Rectal smooth muscle tissue (tissue), 1 donor: Measurements from ENCODE around the gene CARD6.
A peak's percentile ranks its signal among the peaks of the same experiment; 100 is the strongest.

Experiments
- H3K27ac ChIP-seq: one replicate; pipeline ENCODE4 v1.7.0; 2013; ENCODE audit warnings: low read depth, low read length, inconsistent platforms
- H3K27me3 ChIP-seq: one replicate; pipeline ENCODE4 v1.7.0; 2013; ENCODE audit warnings: low read length; ENCODE audit not compliant: control insufficient read depth, insufficient read depth
- H3K36me3 ChIP-seq: one replicate; pipeline ENCODE4 v1.7.0; 2013; ENCODE audit warnings: low read length; ENCODE audit not compliant: control insufficient read depth, insufficient read depth
- H3K4me1 ChIP-seq: one replicate; pipeline ENCODE4 v1.7.0; 2013; ENCODE audit warnings: low read length; ENCODE audit not compliant: control insufficient read depth, insufficient read depth
- H3K4me3 ChIP-seq: one replicate; pipeline ENCODE4 v1.7.0; 2013; ENCODE audit warnings: low read length
- H3K9ac ChIP-seq: one replicate; pipeline ENCODE4 v1.7.0; 2013; ENCODE audit warnings: low read length

The CARD6 gene

DNA sequence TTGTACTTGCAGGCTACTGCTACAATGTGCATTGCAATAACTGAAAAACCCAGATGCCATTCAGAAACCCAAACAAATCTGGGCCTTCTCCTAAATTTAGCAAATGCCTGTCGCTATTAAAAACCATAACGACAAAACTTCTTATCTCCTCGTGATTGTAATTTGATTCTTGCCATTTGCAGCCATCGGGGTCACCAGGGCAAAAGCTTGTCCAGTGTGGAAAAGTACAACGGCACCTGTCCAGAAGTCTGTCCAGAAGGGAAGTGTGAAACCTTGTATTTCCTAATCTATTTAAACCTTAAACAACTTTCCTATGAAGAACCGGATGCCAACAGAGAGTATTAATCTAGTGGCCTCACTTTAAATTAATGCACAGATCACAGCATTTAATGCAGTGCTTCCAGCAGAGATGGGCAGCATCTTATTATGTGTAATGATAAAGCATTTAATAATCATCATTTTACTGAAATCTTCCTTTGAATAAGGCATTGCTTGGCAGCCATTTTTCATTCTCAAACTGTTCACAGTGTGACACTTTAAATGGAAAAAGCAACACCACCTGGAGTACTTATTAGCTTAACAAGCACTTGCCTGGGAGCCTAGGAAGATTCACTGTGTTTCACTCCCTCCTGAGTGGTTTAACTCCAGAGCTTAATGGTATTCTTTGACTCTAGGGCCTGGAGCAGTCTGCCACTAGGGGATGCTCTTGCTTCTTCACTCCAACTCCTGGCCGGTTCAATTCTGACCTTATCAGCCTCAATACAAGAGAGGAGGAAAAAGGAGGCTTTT is 63.2 kb downstream of the CARD6 start:
- H3K27me3 ChIP-seq, result no peaks in the 10 kb centered on the region
- H3K4me1 ChIP-seq, result no peaks in the 10 kb centered on the region
- no peaks in the 10 kb centered on the region for H3K36me3 ChIP-seq
- no peak overlapping the region for H3K4me3 ChIP-seq
- no peak overlapping the region for H3K27ac ChIP-seq
- no peak overlapping the region for H3K9ac ChIP-seq

DNA sequence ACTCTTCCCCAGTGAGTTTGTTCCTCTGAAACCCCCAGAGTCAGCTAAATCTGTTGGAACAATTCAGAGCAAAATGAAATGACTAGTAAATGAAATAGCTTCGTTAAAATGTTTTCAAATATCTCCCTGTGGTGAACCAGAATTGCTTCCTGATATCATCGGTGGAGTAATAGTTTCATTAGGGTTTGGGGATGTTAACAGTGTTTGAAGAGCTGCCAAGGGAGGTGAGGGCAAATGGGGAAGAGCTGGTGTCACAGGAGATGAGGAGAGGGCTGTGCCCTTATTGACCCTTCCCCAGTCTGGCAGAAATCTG is 63.8 kb downstream of the CARD6 start:
- no peaks in the 10 kb centered on the region for H3K4me1 ChIP-seq
- H3K36me3 ChIP-seq, result no peaks in the 10 kb centered on the region
- H3K27me3 ChIP-seq, result no peaks in the 10 kb centered on the region
- no peak overlapping the region for H3K27ac ChIP-seq
- H3K4me3 ChIP-seq, result no peak overlapping the region
- no peak overlapping the region for H3K9ac ChIP-seq

- Histone ChIP-seq H3K36me3 (no peaks in the 10 kb centered on the region), H3K9ac (no peak overlapping the region)
Observed at GRCh38 chr5:40906351-40906751, 65.2 kb downstream of the CARD6 start.

GRCh38 chr5:40909264-40909663 is 68.1 kb downstream of the CARD6 start, which contains the start of gene C7:
Gene C7 (plus strand): TSS chr5:40909497. CDS start chr5:40909611, 114 bp downstream.
- H3K27ac ChIP-seq, result peak within 1 kb of the TSS; percentile 32
- H3K9ac ChIP-seq, result no peak within 1 kb of the TSS
- no peaks in the 10 kb centered on the region for H3K27me3 ChIP-seq
- no peaks in the 10 kb centered on the region for H3K36me3 ChIP-seq
- no peaks in the 10 kb centered on the region for H3K4me1 ChIP-seq
- H3K4me3 ChIP-seq, result no peak within 1 kb of the TSS

More at GRCh38 chr5:40906351-40906751, 65.2 kb downstream of the CARD6 start:
- H3K27ac ChIP-seq, result no peak overlapping the region
- H3K4me3 ChIP-seq, result no peak overlapping the region
- H3K27me3 ChIP-seq, result no peaks in the 10 kb centered on the region
- no peaks in the 10 kb centered on the region for H3K4me1 ChIP-seq

GRCh38 chr5:40909723-40910122 is 68.6 kb downstream of the CARD6 start:
- Histone ChIP-seq H3K27ac (peak overlapping the region; percentile 32), H3K9ac (no peak overlapping the region), H3K4me3 (no peak overlapping the region), H3K36me3 (no peaks in the 10 kb centered on the region), H3K27me3 (no peaks in the 10 kb centered on the region), H3K4me1 (no peaks in the 10 kb centered on the region)
